Upper lobe of right lung (tissue), 1 donor: ENCODE results near the gene CXADR. TPM values are rescaled to one million over a fixed set of nuclear protein-coding genes. Genes with fewer than 3 reads are reported as not detected.

Experiments
- ATAC-seq: fragments of 200-7000 bp; cut with Tn5 transposase; one replicate; pipeline ENCODE4 v1.9.1; 2020; ENCODE audit warnings: mild to moderate bottlenecking, moderate library complexity
- DNase-seq: peaks from one replicate; pipeline ENCODE4 v3.0.0-alpha.2; 2020
- H3K27ac ChIP-seq: fragments of 200-600 bp; one replicate; pipeline ENCODE4 v1.8.0; 2022
- H3K27me3 ChIP-seq: fragments of 200-600 bp; one replicate; pipeline ENCODE4 v1.8.0; 2022; ENCODE audit warnings: mild to moderate bottlenecking
- H3K36me3 ChIP-seq: fragments of 200-600 bp; one replicate; pipeline ENCODE4 v1.8.0; 2022
- H3K4me1 ChIP-seq: fragments of 200-600 bp; one replicate; pipeline ENCODE4 v1.8.0; 2022
- H3K4me3 ChIP-seq: fragments of 200-600 bp; one replicate; pipeline ENCODE4 v1.8.0; 2022; ENCODE audit warnings: mild to moderate bottlenecking
- H3K9me3 ChIP-seq: fragments of 200-600 bp; one replicate; pipeline ENCODE4 v1.8.0; 2022
- intact Hi-C: fragments of 100-400 bp; cut with DNase I; formaldehyde crosslinking; loops from one replicate; pipeline ENCODE4 v1.11.0; 2022
- long read RNA-seq: library from polyadenylated mRNA; unstranded; transcript quantifications from one replicate; pipeline ENCODE4 v2.0.0, GENCODE V29; 2021
- total RNA-seq: library from RNA; stranded (reverse); fragmentation: NEBNext Ultra II Directional; extraction: Animal tissue kit (Norgen Biotek cat#: 25700); gene quantifications from one replicate; pipeline ENCODE4 v1.2.1, GENCODE V29; 2021
- TF ChIP-seq, protein P1 (sequence below): fragments of 200-600 bp; IDR thresholded peaks from one replicate; pipeline ENCODE4 v1.8.0; 2022; ENCODE audit warnings: antibody characterized with exemption
- donor health status: DM: no; HTN: yes; CAD: no; lungs with severe emphysema.

CXADR gene
- 29.0 TPM for total RNA-seq
- long read RNA-seq, full-length matches to known transcripts: 88 of 99 reads
- long read RNA-seq, partial matches to known transcripts: 4 of 99 reads
- long read RNA-seq, other reads (novel, unspliced or antisense): 7 of 99 reads

- peaks cover 9% of the 10 kb centered on the region for H3K4me1 ChIP-seq
- peak within 1 kb of the TSS; percentile 82 for H3K27ac ChIP-seq
- TF ChIP-seq, protein P1, sequence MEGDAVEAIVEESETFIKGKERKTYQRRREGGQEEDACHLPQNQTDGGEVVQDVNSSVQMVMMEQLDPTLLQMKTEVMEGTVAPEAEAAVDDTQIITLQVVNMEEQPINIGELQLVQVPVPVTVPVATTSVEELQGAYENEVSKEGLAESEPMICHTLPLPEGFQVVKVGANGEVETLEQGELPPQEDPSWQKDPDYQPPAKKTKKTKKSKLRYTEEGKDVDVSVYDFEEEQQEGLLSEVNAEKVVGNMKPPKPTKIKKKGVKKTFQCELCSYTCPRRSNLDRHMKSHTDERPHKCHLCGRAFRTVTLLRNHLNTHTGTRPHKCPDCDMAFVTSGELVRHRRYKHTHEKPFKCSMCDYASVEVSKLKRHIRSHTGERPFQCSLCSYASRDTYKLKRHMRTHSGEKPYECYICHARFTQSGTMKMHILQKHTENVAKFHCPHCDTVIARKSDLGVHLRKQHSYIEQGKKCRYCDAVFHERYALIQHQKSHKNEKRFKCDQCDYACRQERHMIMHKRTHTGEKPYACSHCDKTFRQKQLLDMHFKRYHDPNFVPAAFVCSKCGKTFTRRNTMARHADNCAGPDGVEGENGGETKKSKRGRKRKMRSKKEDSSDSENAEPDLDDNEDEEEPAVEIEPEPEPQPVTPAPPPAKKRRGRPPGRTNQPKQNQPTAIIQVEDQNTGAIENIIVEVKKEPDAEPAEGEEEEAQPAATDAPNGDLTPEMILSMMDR: peak; percentile 56
- intact Hi-C loops: no loop called here
- peaks cover 22% of the 10 kb centered on the region for H3K27me3 ChIP-seq
- H3K4me3 ChIP-seq: peak within 1 kb of the TSS; percentile 62
- H3K36me3 ChIP-seq: no peaks in the 10 kb centered on the region
- no peaks in the 10 kb centered on the region for H3K9me3 ChIP-seq
- DNase-seq (peak; percentile 96), ATAC-seq (peak; percentile 95)
Observed at GRCh38 chr21:17512253-17513213, at the start of gene CXADR. Gene CXADR (plus strand): TSS chr21:17513043. CDS start chr21:17513130, 87 bp downstream.

DNA sequence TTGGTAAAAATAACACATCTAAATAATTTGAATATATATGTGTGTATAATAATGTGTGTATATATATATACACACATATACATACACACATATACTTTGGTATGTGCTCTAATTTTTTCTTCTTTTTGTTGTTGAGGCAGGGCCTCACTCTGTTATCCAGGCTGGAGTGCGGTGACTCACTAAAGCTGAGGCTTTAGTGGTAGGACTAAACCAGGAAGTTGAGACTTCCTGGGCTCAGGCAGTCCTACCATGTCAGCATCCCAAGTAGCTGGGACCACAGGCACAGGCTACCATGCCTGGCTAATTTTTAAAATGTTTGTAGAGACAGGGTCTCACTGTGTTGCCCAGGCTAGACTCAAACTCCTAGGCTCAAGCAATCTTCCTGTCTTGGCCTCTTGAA, 46.7 kb upstream of the CXADR start:
- TF ChIP-seq, protein P1: no peak
- DNase-seq (no peak), ATAC-seq (peak; percentile 73)
- H3K4me3 ChIP-seq: no peak overlapping the region
- no peaks in the 10 kb centered on the region for H3K9me3 ChIP-seq
- no peaks in the 10 kb centered on the region for H3K4me1 ChIP-seq
- H3K27me3 ChIP-seq: no peaks in the 10 kb centered on the region
- intact Hi-C loops: no loop called here
- no peaks in the 10 kb centered on the region for H3K36me3 ChIP-seq
- no peak overlapping the region for H3K27ac ChIP-seq

- Histone ChIP-seq H3K4me3 (no peak overlapping the region), H3K36me3 (no peaks in the 10 kb centered on the region), H3K9me3 (no peaks in the 10 kb centered on the region), H3K27ac (no peak overlapping the region), H3K27me3 (no peaks in the 10 kb centered on the region), H3K4me1 (no peaks in the 10 kb centered on the region)
- intact Hi-C loops: no loop called here
- TF ChIP-seq, protein P1: no peak
- peak; percentile 27 for ATAC-seq
- DNase-seq: no peak
Observed at GRCh38 chr21:17467392-17467791, 45.5 kb upstream of the CXADR start.

DNA sequence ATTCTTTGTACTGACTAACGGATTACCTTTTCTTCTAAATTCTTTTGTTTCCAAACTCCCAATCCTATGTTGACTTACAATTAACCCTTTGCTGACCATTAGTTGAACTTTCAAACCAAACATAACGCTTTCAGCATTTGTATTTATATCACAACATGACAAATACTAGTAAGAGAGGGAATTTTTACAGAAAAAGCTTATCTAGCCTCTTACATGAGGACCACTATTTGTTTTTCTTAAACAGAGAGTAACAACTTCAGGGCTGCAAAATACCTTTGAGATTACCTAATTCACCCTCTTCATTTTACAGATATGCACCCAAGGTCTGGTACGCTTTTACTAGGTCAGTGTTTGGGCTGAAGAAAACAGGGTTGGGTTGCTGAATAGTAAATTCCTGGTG, 45.0 kb upstream of the CXADR start:
- TF ChIP-seq, protein P1: no peak
- DNase-seq (no peak), ATAC-seq (peak; percentile 77)
- no peaks in the 10 kb centered on the region for H3K36me3 ChIP-seq
- H3K27ac ChIP-seq: no peak overlapping the region
- H3K9me3 ChIP-seq: no peaks in the 10 kb centered on the region
- no peak overlapping the region for H3K4me3 ChIP-seq
- no peaks in the 10 kb centered on the region for H3K4me1 ChIP-seq
- intact Hi-C loops: no loop called here
- H3K27me3 ChIP-seq: no peaks in the 10 kb centered on the region

DNA sequence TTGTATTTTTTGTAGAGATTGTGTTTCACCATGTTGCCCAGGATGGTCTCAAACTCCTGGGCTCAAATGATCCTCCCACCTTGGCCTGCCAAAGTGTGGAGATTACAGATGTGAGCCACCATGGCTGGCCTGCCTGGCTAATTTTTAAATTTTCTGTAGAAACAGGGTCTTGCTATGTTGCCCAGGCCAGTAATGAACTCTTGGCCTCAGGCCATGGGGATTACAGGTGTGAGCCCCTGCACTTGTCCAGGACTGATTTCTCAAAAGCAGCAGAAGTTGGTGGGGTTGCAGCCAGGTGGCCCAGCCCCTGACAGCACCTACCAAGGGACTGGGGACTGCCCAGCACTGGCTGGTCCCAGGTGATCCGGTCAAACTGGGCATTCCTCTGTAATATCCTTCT, 44.1 kb upstream of the CXADR start:
- no peak for ATAC-seq
- intact Hi-C loops: no loop called here
- no peaks in the 10 kb centered on the region for H3K4me1 ChIP-seq

More for the DNA sequence above, 44.1 kb upstream of the CXADR start:
- Histone ChIP-seq H3K4me3 (no peak overlapping the region), H3K9me3 (no peaks in the 10 kb centered on the region), H3K27ac (no peak overlapping the region), H3K27me3 (no peaks in the 10 kb centered on the region), H3K36me3 (no peaks in the 10 kb centered on the region)
- TF ChIP-seq, protein P1: no peak
- no peak for DNase-seq
